Measurements from ENCODE around the gene SLC43A2. TPM values are rescaled to one million over a fixed set of nuclear protein-coding genes. Genes with fewer than 3 reads are reported as not detected.

Gene SLC43A2
- total and polyA plus RNA-seq, 10 of the 15 experiments (the other 5 are each of a cell fraction or from before 2014, with no cell fraction given): 0.03 to 14.0 (median 5.3) TPM

- ChIA-PET RAD21 (ENCODE audit: unreplicated experiment) (no interaction called here), SMC1A (ENCODE audit: uncharacterized antibody, unreplicated experiment) (no interaction called here), CTCF (interaction anchor here (1.1 kb wide), 1 partner anchor 15 kb away, joined by 3 read pairs; no protein-coding TSS in a partner anchor), POLR2A (interaction anchor here (1.6 kb wide), 1 partner anchor 16 kb away, joined by 4 read pairs; no protein-coding TSS in a partner anchor)
- 83% methylated on average over 14 of the region's 14 CpGs for WGBS (ENCODE audit: insufficient coverage, insufficient replicate concordance, low lambda C conversion rate, missing lambda C conversion rate)
- DNase-seq (ENCODE audit: low read depth, low spot score): no peak
- ATAC-seq: no peak
- no peak overlapping the region for H3K9ac ChIP-seq (ENCODE audit: control insufficient read depth, insufficient read depth, low read length)
- H3K27ac ChIP-seq (ENCODE audit: control insufficient read depth, insufficient read depth): no peak overlapping the region
- H3K9me3 ChIP-seq (replicated peaks; ENCODE audit: control insufficient read depth, insufficient read depth, low read length): no peaks in the 10 kb centered on the region
- no peak for FAIRE-seq
- H3K27me3 ChIP-seq (replicated peaks in 1 of 2; ENCODE audit: control insufficient read depth in 2 of 2, insufficient read depth in 2 of 2, low read length in 1 of 2): no peaks in the 10 kb centered on the region
- H3K36me3 ChIP-seq (ENCODE audit: control insufficient read depth in 2 of 2, insufficient read depth in 2 of 2, low read length in 1 of 2): no peaks in the 10 kb centered on the region
- no peak overlapping the region for H3K4me2 ChIP-seq (ENCODE audit: control insufficient read depth, insufficient read depth)
- intact Hi-C loops (cut with micrococcal nuclease; ENCODE audit: unreplicated experiment) (no loop called here), in situ Hi-C loops (cut with MboI) (loop anchor here (10.0 kb wide), 1 partner anchor 48 kb away; no protein-coding TSS in a partner anchor)
- H2AFZ ChIP-seq (ENCODE audit: control insufficient read depth, low read depth, low read length): no peak overlapping the region
- TF ChIP-seq ASH2L (IDR thresholded peaks at IDR 0.05; ENCODE audit: borderline replicate concordance, low read depth): no peak
- TF ChIP-seq EED (IDR thresholded peaks at IDR 0.05; ENCODE audit: low read depth): no peak
- TF ChIP-seq RELB (IDR thresholded peaks at IDR 0.05; ENCODE audit: low read depth): no peak
- TF ChIP-seq SIX5 (IDR thresholded peaks at IDR 0.05; ENCODE audit: low read depth, low read length, severe bottlenecking): no peak
- no peak for TF ChIP-seq ATF7 (IDR thresholded peaks at IDR 0.05; ENCODE audit: low read depth)
- TF ChIP-seq NR2C2 (IDR thresholded peaks at IDR 0.05; ENCODE audit: borderline replicate concordance, control insufficient read depth, insufficient read length, low read depth): no peak
- TF ChIP-seq HDAC2 (IDR thresholded peaks at IDR 0.05): no peak
- TF ChIP-seq NFXL1 (IDR thresholded peaks at IDR 0.05; ENCODE audit: borderline replicate concordance): no peak
- TF ChIP-seq MEF2A (IDR thresholded peaks at IDR 0.05; ENCODE audit: insufficient read depth, low read depth, low read length): no peak
- no peak for TF ChIP-seq TCF3 (IDR thresholded peaks at IDR 0.05; ENCODE audit: borderline replicate concordance, insufficient read depth, low read depth, low read length)
- TF ChIP-seq ELK1 (IDR thresholded peaks at IDR 0.05; ENCODE audit: low read depth, low read length): no peak
- TF ChIP-seq NFYA (IDR thresholded peaks at IDR 0.05; ENCODE audit: borderline replicate concordance, low read depth, low read length): no peak
- TF ChIP-seq CBX3 (IDR thresholded peaks at IDR 0.05; ENCODE audit: borderline replicate concordance, low read depth): no peak
- BruUV-seq (replicated peaks): no TSS peak
- no peak overlapping the region for H3K4me3 ChIP-seq
- no peaks in the 10 kb centered on the region for H4K20me1 ChIP-seq (ENCODE audit: control insufficient read depth, insufficient read depth)
- H3K4me1 ChIP-seq (ENCODE audit: control insufficient read depth, insufficient read depth, low read length): peaks cover 16% of the 10 kb centered on the region
- peaks cover 6% of the 10 kb centered on the region for H3K79me2 ChIP-seq (ENCODE audit: control insufficient read depth, insufficient read depth, low read length)
Measured at GRCh38 chr17:1623057-1623630, 5.5 kb downstream of the SLC43A2 start.

Measured in GM12878 (cell line).